Measurements from ENCODE around the gene CST8. TPM values are rescaled to one million over a fixed set of nuclear protein-coding genes. Genes with fewer than 3 reads are reported as not detected.
"Not testable (repeated sequence)": the region's sequence is repeated elsewhere in the genome, so short reads cannot be mapped to it uniquely, and the experiment has no call there.

Gene CST8
- total RNA-seq, 1 donor from 2014 or later = not detected

DNA sequence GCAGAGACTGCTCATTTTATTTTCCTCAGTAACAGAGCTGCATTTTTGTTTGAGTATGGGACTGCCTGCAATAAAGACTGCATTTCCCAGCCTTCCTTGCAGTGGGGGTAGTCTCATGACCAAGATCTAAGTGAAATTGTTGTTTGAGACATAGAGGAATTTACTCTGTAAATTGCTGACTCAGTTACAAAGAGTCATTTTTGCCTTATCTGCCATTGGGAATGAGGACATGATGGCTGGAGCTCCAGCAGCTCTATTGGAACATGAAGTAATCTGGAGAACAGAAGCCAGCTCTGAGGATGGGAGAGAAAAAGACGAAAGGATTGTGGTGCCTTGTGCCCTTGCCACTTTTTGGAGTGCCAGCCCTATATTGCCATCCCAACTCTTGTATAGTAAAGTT lies 36.1 kb upstream of the CST8 start:
- DNase-seq (ENCODE audit: low spot score) = no peak
- intact Hi-C loops (cut with micrococcal nuclease) = no loop called here
- Mint-ChIP-seq H3K36me3 (ENCODE audit: low read depth) (no peaks in the 10 kb centered on the region), H3K4me3 (ENCODE audit: low read depth) (no peak overlapping the region), H3K27ac (no peak overlapping the region), H3K4me1 (ENCODE audit: low read depth) (peaks cover 7% of the 10 kb centered on the region), H3K9me3 (no peaks in the 10 kb centered on the region), H3K27me3 (ENCODE audit: low read depth) (peaks cover 4% of the 10 kb centered on the region)

DNA sequence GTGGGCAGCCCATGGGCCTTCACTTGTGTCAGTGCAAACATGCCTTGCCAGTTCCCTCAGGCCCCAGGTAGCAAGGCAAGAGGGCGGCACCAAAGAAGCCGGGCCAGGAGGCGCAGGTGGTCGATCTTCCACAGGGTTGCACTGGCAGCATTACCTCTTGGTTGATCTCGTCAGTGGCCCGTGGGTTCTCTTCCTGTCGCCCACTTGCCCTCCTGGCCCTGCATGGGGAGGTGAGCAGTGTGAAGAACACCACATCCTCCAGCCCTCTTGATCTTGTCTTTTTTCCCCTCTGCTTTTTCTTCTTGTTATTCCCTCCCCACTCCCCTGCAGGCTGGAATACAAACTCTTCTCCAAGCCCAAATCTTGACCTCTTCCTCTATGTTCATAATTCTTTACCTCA lies 35.3 kb upstream of the CST8 start:
- no peaks in the 10 kb centered on the region for H3K36me3 Mint-ChIP-seq (ENCODE audit: low read depth)
- no peak for DNase-seq (ENCODE audit: low spot score)
- H3K9me3 Mint-ChIP-seq = no peaks in the 10 kb centered on the region
- intact Hi-C loops (cut with micrococcal nuclease) = no loop called here
- H3K27me3 Mint-ChIP-seq (ENCODE audit: low read depth) = peaks cover 4% of the 10 kb centered on the region
- H3K27ac Mint-ChIP-seq = no peak overlapping the region
- no peak overlapping the region for H3K4me3 Mint-ChIP-seq (ENCODE audit: low read depth)
- peaks cover 7% of the 10 kb centered on the region for H3K4me1 Mint-ChIP-seq (ENCODE audit: low read depth)

DNA sequence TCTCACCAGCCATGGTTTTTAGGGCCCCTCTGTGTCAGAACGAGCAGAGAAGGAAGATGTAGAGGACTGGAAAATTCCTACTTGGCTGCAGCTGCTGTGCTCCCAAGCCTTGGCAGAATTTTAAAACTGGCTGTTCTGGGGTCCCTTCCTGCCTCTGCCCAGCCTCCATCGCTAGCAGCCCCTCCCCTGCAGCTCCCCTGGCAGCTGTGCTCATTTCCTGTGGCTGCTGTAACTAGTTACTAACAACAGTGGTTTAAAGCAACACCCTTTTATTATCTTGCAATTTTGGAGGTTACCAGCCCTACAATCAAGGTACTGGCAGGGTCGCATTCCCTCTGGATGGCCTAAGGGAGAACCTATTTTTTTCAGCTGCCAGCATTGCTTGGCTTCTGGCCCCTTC lies 34.5 kb upstream of the CST8 start:
- no peaks in the 10 kb centered on the region for H3K36me3 Mint-ChIP-seq (ENCODE audit: low read depth)
- H3K27me3 Mint-ChIP-seq (ENCODE audit: low read depth) = peaks cover 4% of the 10 kb centered on the region
- no peak for DNase-seq (ENCODE audit: low spot score)
- no peak overlapping the region for H3K4me3 Mint-ChIP-seq (ENCODE audit: low read depth)
- no peak overlapping the region for H3K27ac Mint-ChIP-seq
- intact Hi-C loops (cut with micrococcal nuclease) = no loop called here
- H3K4me1 Mint-ChIP-seq (ENCODE audit: low read depth) = peaks cover 7% of the 10 kb centered on the region
- no peaks in the 10 kb centered on the region for H3K9me3 Mint-ChIP-seq

- DNase-seq (ENCODE audit: low spot score) = no peak
- no peaks in the 10 kb centered on the region for H3K9me3 Mint-ChIP-seq
These were observed 34.0 kb upstream of the CST8 start for GRCh38 chr20:23456873-23457272.

GRCh38 chr20:23459461-23460150 lies 31.3 kb upstream of the CST8 start:
- no peaks in the 10 kb centered on the region for H3K9me3 Mint-ChIP-seq
- no peaks in the 10 kb centered on the region for H3K36me3 Mint-ChIP-seq (ENCODE audit: low read depth)
- intact Hi-C loops (cut with micrococcal nuclease) = no loop called here
- H3K27me3 Mint-ChIP-seq (ENCODE audit: low read depth) = peaks cover 6% of the 10 kb centered on the region
- H3K4me3 Mint-ChIP-seq (ENCODE audit: low read depth) = no peak overlapping the region
- H3K27ac Mint-ChIP-seq = no peak overlapping the region
- no peak for DNase-seq (ENCODE audit: low spot score)
- peaks cover 7% of the 10 kb centered on the region for H3K4me1 Mint-ChIP-seq (ENCODE audit: low read depth)

More at GRCh38 chr20:23456873-23457272, 34.0 kb upstream of the CST8 start:
- Mint-ChIP-seq H3K27ac (no peak overlapping the region), H3K27me3 (ENCODE audit: low read depth) (peaks cover 4% of the 10 kb centered on the region), H3K4me3 (ENCODE audit: low read depth) (no peak overlapping the region), H3K4me1 (ENCODE audit: low read depth) (peaks cover 7% of the 10 kb centered on the region), H3K36me3 (ENCODE audit: low read depth) (no peaks in the 10 kb centered on the region)
- intact Hi-C loops (cut with micrococcal nuclease) = no loop called here

GRCh38 chr20:23461180-23461579 lies 29.7 kb upstream of the CST8 start:
- Mint-ChIP-seq H3K9me3 (peaks cover under 1% of the 10 kb centered on the region), H3K36me3 (ENCODE audit: low read depth) (no peaks in the 10 kb centered on the region), H3K27me3 (ENCODE audit: low read depth) (peaks cover 6% of the 10 kb centered on the region), H3K4me1 (ENCODE audit: low read depth) (peaks cover 4% of the 10 kb centered on the region), H3K27ac (no peak overlapping the region), H3K4me3 (ENCODE audit: low read depth) (no peak overlapping the region)
- intact Hi-C loops (cut with micrococcal nuclease) = no loop called here
- no peak for DNase-seq (ENCODE audit: low spot score)

GRCh38 chr20:23466961-23467360 lies 24.0 kb upstream of the CST8 start:
- H3K4me3 Mint-ChIP-seq (ENCODE audit: low read depth); H3K27me3 Mint-ChIP-seq (ENCODE audit: low read depth); H3K27ac Mint-ChIP-seq; H3K4me1 Mint-ChIP-seq (ENCODE audit: low read depth); DNase-seq (ENCODE audit: low spot score); H3K36me3 Mint-ChIP-seq (ENCODE audit: low read depth); intact Hi-C loops (cut with micrococcal nuclease): not testable (repeated sequence)
- peaks cover 11% of the 10 kb centered on the region for H3K9me3 Mint-ChIP-seq

DNA sequence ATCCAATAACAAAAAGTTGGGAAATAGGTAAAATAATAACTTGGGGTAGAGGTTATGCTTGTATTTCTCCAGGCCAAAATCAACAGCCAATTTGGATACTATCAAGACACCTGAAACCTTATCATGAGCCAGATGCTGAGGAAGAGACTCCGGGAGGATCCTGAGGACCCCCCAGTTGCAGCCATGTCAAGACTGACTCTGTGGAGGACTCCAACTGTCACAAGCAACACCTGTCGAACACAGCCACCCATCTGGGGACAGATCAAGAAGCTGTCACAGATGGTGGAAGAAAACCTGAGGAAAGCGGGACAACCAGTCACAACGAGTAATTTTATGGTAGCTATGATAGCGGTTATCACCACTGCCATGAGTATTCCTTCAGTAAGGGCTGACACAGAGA lies 18.6 kb upstream of the CST8 start:
- intact Hi-C loops (cut with micrococcal nuclease); H3K27ac Mint-ChIP-seq; H3K4me3 Mint-ChIP-seq (ENCODE audit: low read depth); H3K4me1 Mint-ChIP-seq (ENCODE audit: low read depth); DNase-seq (ENCODE audit: low spot score); H3K9me3 Mint-ChIP-seq; H3K27me3 Mint-ChIP-seq (ENCODE audit: low read depth); H3K36me3 Mint-ChIP-seq (ENCODE audit: low read depth): not testable (repeated sequence)

- intact Hi-C loops (cut with micrococcal nuclease); DNase-seq (ENCODE audit: low spot score); H3K27ac Mint-ChIP-seq; H3K9me3 Mint-ChIP-seq; H3K36me3 Mint-ChIP-seq (ENCODE audit: low read depth); H3K4me1 Mint-ChIP-seq (ENCODE audit: low read depth); H3K4me3 Mint-ChIP-seq (ENCODE audit: low read depth); H3K27me3 Mint-ChIP-seq (ENCODE audit: low read depth): not testable (repeated sequence)
These were observed 17.6 kb upstream of the CST8 start for GRCh38 chr20:23473293-23473692.

- Mint-ChIP-seq H3K4me1 (ENCODE audit: low read depth) (no peaks in the 10 kb centered on the region), H3K9me3 (no peaks in the 10 kb centered on the region), H3K27me3 (ENCODE audit: low read depth) (no peaks in the 10 kb centered on the region), H3K27ac (no peak overlapping the region), H3K36me3 (ENCODE audit: low read depth) (no peaks in the 10 kb centered on the region), H3K4me3 (ENCODE audit: low read depth) (no peak overlapping the region)
- intact Hi-C loops (cut with micrococcal nuclease) = no loop called here
- DNase-seq (ENCODE audit: low spot score) = no peak
These were observed 15.5 kb upstream of the CST8 start for GRCh38 chr20:23475395-23475794.

DNA sequence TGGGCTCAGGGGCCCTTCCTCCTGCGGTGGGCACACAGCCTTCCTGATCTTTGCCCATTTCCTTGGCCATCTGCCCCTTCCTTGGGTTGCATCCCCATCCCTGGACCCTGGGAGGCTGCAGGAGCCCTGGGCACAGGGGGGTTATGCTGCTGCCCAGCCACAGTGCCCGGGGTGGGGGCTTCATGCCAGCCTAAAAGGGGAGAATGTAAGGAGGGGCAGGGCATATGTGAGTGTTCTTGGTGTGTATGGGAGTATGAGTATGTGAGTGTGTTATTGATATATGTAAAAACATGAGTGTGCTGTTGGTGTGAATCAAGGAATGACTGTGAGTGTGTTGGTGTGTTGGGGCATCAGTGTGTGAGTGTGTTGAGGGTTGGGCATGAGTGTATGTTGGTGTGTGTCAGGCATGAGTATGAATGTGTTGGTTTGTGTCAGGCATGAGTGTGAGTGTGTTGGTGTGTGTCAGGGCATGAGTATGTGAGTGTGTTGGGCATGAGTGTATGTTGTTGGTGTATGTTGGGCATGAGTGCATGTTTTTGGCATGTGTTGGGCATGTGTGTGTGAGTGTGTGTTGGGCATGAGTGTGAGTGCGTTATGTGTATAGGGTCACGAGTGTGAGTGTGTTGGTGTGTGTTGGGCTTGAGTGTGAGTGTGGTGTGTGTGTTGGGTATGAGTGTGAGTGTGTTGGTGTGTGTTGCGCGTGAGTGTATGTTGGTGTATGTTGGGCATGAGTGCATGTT lies 14.7 kb upstream of the CST8 start:
- Mint-ChIP-seq H3K9me3 (no peaks in the 10 kb centered on the region), H3K27ac (no peak overlapping the region), H3K4me1 (ENCODE audit: low read depth) (no peaks in the 10 kb centered on the region), H3K27me3 (ENCODE audit: low read depth) (no peaks in the 10 kb centered on the region), H3K36me3 (ENCODE audit: low read depth) (no peaks in the 10 kb centered on the region), H3K4me3 (ENCODE audit: low read depth) (no peak overlapping the region)
- intact Hi-C loops (cut with micrococcal nuclease) = no loop called here
- no peak for DNase-seq (ENCODE audit: low spot score)

GRCh38 chr20:23477223-23477622 lies 13.7 kb upstream of the CST8 start:
- H3K4me1 Mint-ChIP-seq (ENCODE audit: low read depth) = no peaks in the 10 kb centered on the region
- no peaks in the 10 kb centered on the region for H3K9me3 Mint-ChIP-seq
- H3K36me3 Mint-ChIP-seq (ENCODE audit: low read depth) = no peaks in the 10 kb centered on the region
- intact Hi-C loops (cut with micrococcal nuclease) = no loop called here
- H3K4me3 Mint-ChIP-seq (ENCODE audit: low read depth) = no peak overlapping the region
- peaks cover 2% of the 10 kb centered on the region for H3K27me3 Mint-ChIP-seq (ENCODE audit: low read depth)
- DNase-seq (ENCODE audit: low spot score) = no peak
- no peak overlapping the region for H3K27ac Mint-ChIP-seq

- no peak overlapping the region for H3K4me3 Mint-ChIP-seq (ENCODE audit: low read depth)
- H3K36me3 Mint-ChIP-seq (ENCODE audit: low read depth) = no peaks in the 10 kb centered on the region
- DNase-seq (ENCODE audit: low spot score) = no peak
- no peaks in the 10 kb centered on the region for H3K9me3 Mint-ChIP-seq
- intact Hi-C loops (cut with micrococcal nuclease) = no loop called here
- H3K27ac Mint-ChIP-seq = no peak overlapping the region
- no peaks in the 10 kb centered on the region for H3K4me1 Mint-ChIP-seq (ENCODE audit: low read depth)
- peaks cover 2% of the 10 kb centered on the region for H3K27me3 Mint-ChIP-seq (ENCODE audit: low read depth)
These were observed 11.9 kb upstream of the CST8 start for GRCh38 chr20:23479043-23479442.
